Esophagus muscularis mucosa (tissue), 3 donors: ENCODE measurements around the gene CRISP3.

Experiments used
- CTCF ChIP-seq, 3 experiments: fragments of 200-600 bp in 2 of 3; fragments of 450-650 bp in 1 of 3; sonication (generic) in 2 of 3; IDR thresholded peaks; one replicate each; pipeline ENCODE4 v1.5.1; 2017 to 2019; ENCODE audit warnings: antibody characterized with exemption in 3 of 3, mild to moderate bottlenecking in 2 of 3, moderate library complexity in 1 of 3
- POLR2AphosphoS5 ChIP-seq, 2 donors: sonication (generic); formaldehyde crosslinking; IDR thresholded peaks; one replicate each; pipeline ENCODE4 v1.6.1; 2017; ENCODE audit warnings: antibody characterized with exemption in 2 of 2

GRCh38 chr6:49692534-49692933, 51.7 kb downstream of the CRISP3 start:
- TF ChIP-seq CTCF (IDR thresholded peaks at IDR 0.05) (no peak), POLR2AphosphoS5 (IDR thresholded peaks at IDR 0.05) (no peak)
